ENCODE measurements around the gene SBK2. TPM values are rescaled to one million over a fixed set of nuclear protein-coding genes. Genes with fewer than 3 reads are reported as not detected.
A peak's percentile ranks its signal among the peaks of the same experiment; 100 is the strongest.

The SBK2 gene
- total and polyA plus RNA-seq, 9 of the 15 experiments (the other 6 are each of a cell fraction or from before 2014, with no cell fraction given) = not detected

DNA sequence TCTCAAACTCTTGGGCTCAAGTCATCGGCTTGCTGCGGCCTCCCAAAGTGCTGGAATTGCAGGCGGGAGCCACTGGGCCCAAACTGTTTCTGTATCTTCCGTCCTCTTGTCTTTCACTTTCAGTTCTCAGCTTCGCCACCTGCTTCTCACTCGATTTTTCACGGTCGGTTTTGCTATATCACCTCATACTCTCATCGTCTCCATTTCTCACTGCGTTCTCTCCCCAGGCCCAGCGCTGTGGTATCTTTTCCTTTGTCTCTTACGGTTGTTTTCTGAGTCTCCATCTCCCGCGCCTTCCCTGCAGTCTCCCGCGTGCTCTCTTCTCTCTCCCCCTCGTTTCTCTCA, 33.8 kb downstream of the SBK2 start (continued):
- TF ChIP-seq, protein P1, sequence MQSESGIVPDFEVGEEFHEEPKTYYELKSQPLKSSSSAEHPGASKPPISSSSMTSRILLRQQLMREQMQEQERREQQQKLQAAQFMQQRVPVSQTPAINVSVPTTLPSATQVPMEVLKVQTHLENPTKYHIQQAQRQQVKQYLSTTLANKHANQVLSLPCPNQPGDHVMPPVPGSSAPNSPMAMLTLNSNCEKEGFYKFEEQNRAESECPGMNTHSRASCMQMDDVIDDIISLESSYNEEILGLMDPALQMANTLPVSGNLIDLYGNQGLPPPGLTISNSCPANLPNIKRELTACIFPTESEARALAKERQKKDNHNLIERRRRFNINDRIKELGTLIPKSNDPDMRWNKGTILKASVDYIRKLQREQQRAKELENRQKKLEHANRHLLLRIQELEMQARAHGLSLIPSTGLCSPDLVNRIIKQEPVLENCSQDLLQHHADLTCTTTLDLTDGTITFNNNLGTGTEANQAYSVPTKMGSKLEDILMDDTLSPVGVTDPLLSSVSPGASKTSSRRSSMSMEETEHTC (IDR thresholded peaks at IDR 0.05) = no peak
- TF ChIP-seq RBM39 (optimal IDR thresholded peaks at IDR 0.05; ENCODE audit: low read depth, low read length) = no peak
- TF ChIP-seq, protein P2, sequence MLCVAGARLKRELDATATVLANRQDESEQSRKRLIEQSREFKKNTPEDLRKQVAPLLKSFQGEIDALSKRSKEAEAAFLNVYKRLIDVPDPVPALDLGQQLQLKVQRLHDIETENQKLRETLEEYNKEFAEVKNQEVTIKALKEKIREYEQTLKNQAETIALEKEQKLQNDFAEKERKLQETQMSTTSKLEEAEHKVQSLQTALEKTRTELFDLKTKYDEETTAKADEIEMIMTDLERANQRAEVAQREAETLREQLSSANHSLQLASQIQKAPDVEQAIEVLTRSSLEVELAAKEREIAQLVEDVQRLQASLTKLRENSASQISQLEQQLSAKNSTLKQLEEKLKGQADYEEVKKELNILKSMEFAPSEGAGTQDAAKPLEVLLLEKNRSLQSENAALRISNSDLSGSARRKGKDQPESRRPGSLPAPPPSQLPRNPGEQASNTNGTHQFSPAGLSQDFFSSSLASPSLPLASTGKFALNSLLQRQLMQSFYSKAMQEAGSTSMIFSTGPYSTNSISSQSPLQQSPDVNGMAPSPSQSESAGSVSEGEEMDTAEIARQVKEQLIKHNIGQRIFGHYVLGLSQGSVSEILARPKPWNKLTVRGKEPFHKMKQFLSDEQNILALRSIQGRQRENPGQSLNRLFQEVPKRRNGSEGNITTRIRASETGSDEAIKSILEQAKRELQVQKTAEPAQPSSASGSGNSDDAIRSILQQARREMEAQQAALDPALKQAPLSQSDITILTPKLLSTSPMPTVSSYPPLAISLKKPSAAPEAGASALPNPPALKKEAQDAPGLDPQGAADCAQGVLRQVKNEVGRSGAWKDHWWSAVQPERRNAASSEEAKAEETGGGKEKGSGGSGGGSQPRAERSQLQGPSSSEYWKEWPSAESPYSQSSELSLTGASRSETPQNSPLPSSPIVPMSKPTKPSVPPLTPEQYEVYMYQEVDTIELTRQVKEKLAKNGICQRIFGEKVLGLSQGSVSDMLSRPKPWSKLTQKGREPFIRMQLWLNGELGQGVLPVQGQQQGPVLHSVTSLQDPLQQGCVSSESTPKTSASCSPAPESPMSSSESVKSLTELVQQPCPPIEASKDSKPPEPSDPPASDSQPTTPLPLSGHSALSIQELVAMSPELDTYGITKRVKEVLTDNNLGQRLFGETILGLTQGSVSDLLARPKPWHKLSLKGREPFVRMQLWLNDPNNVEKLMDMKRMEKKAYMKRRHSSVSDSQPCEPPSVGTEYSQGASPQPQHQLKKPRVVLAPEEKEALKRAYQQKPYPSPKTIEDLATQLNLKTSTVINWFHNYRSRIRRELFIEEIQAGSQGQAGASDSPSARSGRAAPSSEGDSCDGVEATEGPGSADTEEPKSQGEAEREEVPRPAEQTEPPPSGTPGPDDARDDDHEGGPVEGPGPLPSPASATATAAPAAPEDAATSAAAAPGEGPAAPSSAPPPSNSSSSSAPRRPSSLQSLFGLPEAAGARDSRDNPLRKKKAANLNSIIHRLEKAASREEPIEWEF (CRISPR knock-in tag; IDR thresholded peaks at IDR 0.05) = 0 out of 2 replicates have a peak, but pooled peaks have one; percentile 11
- no peak for TF ChIP-seq MAFK (IDR thresholded peaks at IDR 0.05; ENCODE audit: low read length)
- TF ChIP-seq LARP7 (IDR thresholded peaks at IDR 0.05) = 0 out of 2 replicates have a peak, but pooled peaks have one; percentile 31
- TF ChIP-seq ASH1L (IDR thresholded peaks at IDR 0.05; ENCODE audit: borderline replicate concordance, low read depth, partially characterized antibody) = no peak
- no peak for TF ChIP-seq MAFG (tag; conservative IDR thresholded peaks at IDR 0.05)
- 0 out of 2 replicates have a peak, but pooled peaks have one; percentile 1 for TF ChIP-seq ZNF766 (CRISPR knock-in tag; conservative IDR thresholded peaks at IDR 0.05)
- TF ChIP-seq PTBP1 (IDR thresholded peaks at IDR 0.05; ENCODE audit: low read depth, low read length) = no peak
- no peak for TF ChIP-seq SETDB1 (IDR thresholded peaks at IDR 0.05; ENCODE audit: low read length)
- no peak for TF ChIP-seq EWSR1 (IDR thresholded peaks at IDR 0.05; ENCODE audit: borderline replicate concordance, low read depth, partially characterized antibody)
